Hematopoietic multipotent progenitor cell treated with erythropoietin and hydrocortisone succinate and interleukin-3 and kit ligand, for 6 days (in vitro differentiated cells): ENCODE measurements around the gene MCM8.

Experiments used
- DNase-seq: peaks from one replicate; pipeline ENCODE4 v3.0.0-alpha.2; 2015

MCM8 gene

DNA sequence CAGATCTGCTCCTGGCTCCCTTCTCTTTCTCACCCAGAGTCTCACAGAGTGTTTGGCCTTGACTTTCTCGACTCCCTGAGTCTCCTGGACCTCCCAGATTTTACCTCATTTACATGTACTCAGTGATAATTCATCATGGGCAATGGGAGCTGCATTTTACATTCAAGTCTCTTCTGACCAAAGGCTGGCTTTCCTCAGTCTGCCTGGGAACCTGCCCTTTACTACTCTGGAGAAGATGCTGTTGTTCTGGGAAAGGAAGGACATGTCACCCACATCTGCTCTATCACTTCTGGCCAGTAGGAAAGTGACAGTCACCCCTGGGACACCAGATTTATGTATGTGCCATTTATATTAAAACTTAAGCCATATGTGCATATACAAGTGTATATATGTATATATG, 96.0 kb downstream of the MCM8 start:
- no peak for DNase-seq

DNA sequence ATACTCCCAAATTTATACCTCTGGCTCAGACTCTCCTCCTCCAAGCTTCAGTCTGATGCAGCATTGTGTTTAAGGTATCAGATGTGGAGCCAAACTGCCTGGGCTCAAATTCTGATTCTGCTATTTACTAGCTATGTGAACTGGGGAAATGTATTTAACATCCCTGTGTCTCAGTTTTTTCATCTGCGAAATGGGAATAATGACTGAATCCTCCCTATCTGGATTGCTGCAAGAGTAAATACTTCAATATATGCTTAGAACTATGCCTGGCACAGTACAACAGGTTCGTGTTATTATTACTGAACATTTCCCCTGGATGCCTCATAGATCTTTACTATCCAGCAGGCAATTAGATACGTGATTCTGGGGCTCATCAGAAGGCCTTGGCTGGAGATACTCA, 97.9 kb downstream of the MCM8 start:
- no peak for DNase-seq
